Ascending aorta (tissue), 2 donors: ENCODE data around the gene SLC45A3. TPM values are rescaled to one million over a fixed set of nuclear protein-coding genes. Genes with fewer than 3 reads are reported as not detected.

ENCODE experiments used
- DNase-seq, 2 donors: peaks; one replicate each; pipeline ENCODE4 v3.0.0-alpha.2; 2019; ENCODE audit warnings: low spot score in 2 of 2
- H3K27ac ChIP-seq, 2 donors: fragments of 200-600 bp; sonication (generic); one replicate each; pipeline ENCODE4 v1.5.1; 2016 to 2017; ENCODE audit warnings: mild to moderate bottlenecking in 1 of 2
- H3K27me3 ChIP-seq: fragments of 200-600 bp; sonication (generic); one replicate; pipeline ENCODE4 v1.5.1; 2017
- H3K36me3 ChIP-seq, 2 donors: fragments of 200-600 bp; sonication (generic); one replicate each; pipeline ENCODE4 v1.5.1; 2016
- H3K4me1 ChIP-seq, 2 donors: fragments of 200-600 bp; sonication (generic); one replicate each; pipeline ENCODE4 v1.5.1; 2016 to 2017; ENCODE audit warnings: mild to moderate bottlenecking in 1 of 2
- H3K4me3 ChIP-seq, 2 donors: fragments of 200-600 bp; sonication (generic); one replicate each; pipeline ENCODE4 v1.5.1; 2016 to 2017; ENCODE audit warnings: mild to moderate bottlenecking in 1 of 2
- H3K9me3 ChIP-seq, 2 donors: fragments of 200-600 bp; sonication (generic); one replicate each; pipeline ENCODE4 v1.5.1; 2016
- CTCF ChIP-seq, 3 experiments: fragments of 200-600 bp in 2 of 3; fragments of 450-650 bp in 1 of 3; sonication (generic) in 2 of 3; IDR thresholded peaks; one replicate each; pipeline ENCODE4 v1.5.1; 2016 to 2019; ENCODE audit warnings: antibody characterized with exemption in 3 of 3, mild to moderate bottlenecking in 1 of 3, moderate library complexity in 1 of 3
- intact Hi-C: fragments of 100-400 bp; cut with DNase I; formaldehyde crosslinking; loops from one replicate; pipeline ENCODE4 v1.15.1; 2023
- total RNA-seq: library from RNA; depleted of rRNA; stranded (reverse); fragments of >200 nt; gene quantifications from one replicate; pipeline ENCODE4 v1.1.0, GENCODE V29; 2016

The SLC45A3 gene
- total RNA-seq, 1 donor from 2014 or later, result 3.4 TPM

GRCh38 chr1:205700865-205701401, 20.6 kb upstream of the SLC45A3 start:
- Histone ChIP-seq H3K9me3 (no peaks in the 10 kb centered on the region), H3K27ac (no peak overlapping the region), H3K27me3 (no peaks in the 10 kb centered on the region), H3K4me1 (no peaks in the 10 kb centered on the region), H3K4me3 (no peak overlapping the region), H3K36me3 (peaks cover 10 to 11% of the 10 kb centered on the region in 2 donors)
- no peak for DNase-seq
- TF ChIP-seq CTCF (IDR thresholded peaks at IDR 0.05), result no peak
- intact Hi-C loops, result no loop called here

- H3K4me1 ChIP-seq, result no peaks in the 10 kb centered on the region
- H3K27me3 ChIP-seq, result no peaks in the 10 kb centered on the region
- H3K27ac ChIP-seq, result no peak overlapping the region
- H3K9me3 ChIP-seq, result no peaks in the 10 kb centered on the region
- no peak for TF ChIP-seq CTCF (IDR thresholded peaks at IDR 0.05)
- no peak overlapping the region for H3K4me3 ChIP-seq
- H3K36me3 ChIP-seq, result peaks cover 7 to 11% of the 10 kb centered on the region in 2 donors
- DNase-seq, result no peak
- intact Hi-C loops, result no loop called here
Observed at GRCh38 chr1:205699416-205699815, 19.1 kb upstream of the SLC45A3 start.

GRCh38 chr1:205698921-205699320, 18.6 kb upstream of the SLC45A3 start:
- intact Hi-C loops, result no loop called here
- Histone ChIP-seq H3K4me1 (no peaks in the 10 kb centered on the region), H3K27me3 (no peaks in the 10 kb centered on the region), H3K27ac (no peak overlapping the region), H3K4me3 (no peak overlapping the region), H3K9me3 (no peaks in the 10 kb centered on the region), H3K36me3 (peaks cover 6 to 11% of the 10 kb centered on the region in 2 donors)
- DNase-seq, result no peak
- TF ChIP-seq CTCF (IDR thresholded peaks at IDR 0.05), result no peak

- no peaks in the 10 kb centered on the region for H3K36me3 ChIP-seq
- TF ChIP-seq CTCF (IDR thresholded peaks at IDR 0.05), result no peak
- intact Hi-C loops, result no loop called here
- no peak overlapping the region for H3K27ac ChIP-seq
- no peak for DNase-seq
- H3K4me3 ChIP-seq, result no peak overlapping the region
- H3K4me1 ChIP-seq, result no peaks in the 10 kb centered on the region
- H3K27me3 ChIP-seq, result no peaks in the 10 kb centered on the region
- H3K9me3 ChIP-seq, result no peaks in the 10 kb centered on the region
Observed at GRCh38 chr1:205693421-205693991, 13.2 kb upstream of the SLC45A3 start.

GRCh38 chr1:205692423-205692822, 12.1 kb upstream of the SLC45A3 start:
- no peaks in the 10 kb centered on the region for H3K9me3 ChIP-seq
- H3K27ac ChIP-seq, result no peak overlapping the region

More at GRCh38 chr1:205692423-205692822, 12.1 kb upstream of the SLC45A3 start:
- intact Hi-C loops, result no loop called here
- H3K4me1 ChIP-seq, result no peaks in the 10 kb centered on the region
- H3K36me3 ChIP-seq, result no peaks in the 10 kb centered on the region
- no peak for DNase-seq
- no peaks in the 10 kb centered on the region for H3K27me3 ChIP-seq
- TF ChIP-seq CTCF (IDR thresholded peaks at IDR 0.05), result no peak
- H3K4me3 ChIP-seq, result no peak overlapping the region
